Measurements from ENCODE around the gene RNF214.
A peak's percentile ranks its signal among the peaks of the same experiment; 100 is the strongest.

Gene RNF214

GRCh38 chr11:117226388-117227385 is 5.8 kb upstream of the RNF214 start:
- in situ Hi-C loops (cut with HindIII; ENCODE audit: low pct_ligation_motif_present, low sequenced_read_pairs), result no loop called here
- Histone ChIP-seq H3K27ac (no peak overlapping the region), H3K36me3 (replicated peaks) (peaks cover 46% of the 10 kb centered on the region), H3K27me3 (replicated peaks) (no peaks in the 10 kb centered on the region), H3K4me3 (ENCODE audit: low read depth, low read length) (no peak overlapping the region)
- peak; percentile 78 for TF ChIP-seq CTCF (IDR thresholded peaks at IDR 0.05; ENCODE audit: low read depth, low read length, missing control alignments)
- DNase-seq, result no peak

- Histone ChIP-seq H3K27ac (no peak overlapping the region), H3K36me3 (replicated peaks) (peaks cover 43% of the 10 kb centered on the region), H3K27me3 (replicated peaks) (no peaks in the 10 kb centered on the region), H3K4me3 (ENCODE audit: low read depth, low read length) (no peak overlapping the region)
- DNase-seq, result no peak
- in situ Hi-C loops (cut with HindIII; ENCODE audit: low pct_ligation_motif_present, low sequenced_read_pairs), result no loop called here
- no peak for TF ChIP-seq CTCF (IDR thresholded peaks at IDR 0.05; ENCODE audit: low read depth, low read length, missing control alignments)
These were observed 4.4 kb upstream of the RNF214 start for GRCh38 chr11:117228091-117228490.

GRCh38 chr11:117229411-117229810 is 3.1 kb upstream of the RNF214 start:
- TF ChIP-seq CTCF (IDR thresholded peaks at IDR 0.05; ENCODE audit: low read depth, low read length, missing control alignments), result no peak
- no peaks in the 10 kb centered on the region for H3K27me3 ChIP-seq (replicated peaks)
- peaks cover 36% of the 10 kb centered on the region for H3K36me3 ChIP-seq (replicated peaks)
- no peak overlapping the region for H3K4me3 ChIP-seq (ENCODE audit: low read depth, low read length)
- in situ Hi-C loops (cut with HindIII; ENCODE audit: low pct_ligation_motif_present, low sequenced_read_pairs), result no loop called here
- no peak overlapping the region for H3K27ac ChIP-seq
- DNase-seq, result no peak

- Histone ChIP-seq H3K27me3 (replicated peaks) (no peaks in the 10 kb centered on the region), H3K36me3 (replicated peaks) (peaks cover 36% of the 10 kb centered on the region), H3K4me3 (ENCODE audit: low read depth, low read length) (no peak overlapping the region), H3K27ac (no peak overlapping the region)
- no peak for TF ChIP-seq CTCF (IDR thresholded peaks at IDR 0.05; ENCODE audit: low read depth, low read length, missing control alignments)
- in situ Hi-C loops (cut with HindIII; ENCODE audit: low pct_ligation_motif_present, low sequenced_read_pairs), result no loop called here
- no peak for DNase-seq
These were observed 2.6 kb upstream of the RNF214 start for GRCh38 chr11:117229931-117230285.

GRCh38 chr11:117230286-117230961 is 2.0 kb upstream of the RNF214 start:
- no peaks in the 10 kb centered on the region for H3K27me3 ChIP-seq (replicated peaks)
- no peak overlapping the region for H3K27ac ChIP-seq
- peaks cover 33% of the 10 kb centered on the region for H3K36me3 ChIP-seq (replicated peaks)
- peak overlapping the region; percentile 94 for H3K4me3 ChIP-seq (ENCODE audit: low read depth, low read length)
- DNase-seq, result no peak
- in situ Hi-C loops (cut with HindIII; ENCODE audit: low pct_ligation_motif_present, low sequenced_read_pairs), result no loop called here
- TF ChIP-seq CTCF (IDR thresholded peaks at IDR 0.05; ENCODE audit: low read depth, low read length, missing control alignments), result no peak

Measured in brain microvascular endothelial cell (primary cell).